ENCODE data around the gene FLT1.

Gene FLT1

GRCh38 chr13:28411831-28412353, 83.0 kb downstream of the FLT1 start (continued):
- no peak for TF ChIP-seq ZFP41 (tag by site-specific recombination; IDR thresholded peaks at IDR 0.05; ENCODE audit: borderline replicate concordance)
- TF ChIP-seq AEBP2 (tag by site-specific recombination; IDR thresholded peaks at IDR 0.05; ENCODE audit: borderline replicate concordance), result no peak
- TF ChIP-seq ZNF660 (tag by site-specific recombination; IDR thresholded peaks at IDR 0.05), result no peak
- TF ChIP-seq ZNF585B (tag by site-specific recombination; IDR thresholded peaks at IDR 0.05), result no peak
- TF ChIP-seq ZNF366 (tag by site-specific recombination; conservative IDR thresholded peaks at IDR 0.05), result peak; percentile 64
- TF ChIP-seq GLIS2 (tag by site-specific recombination; IDR thresholded peaks at IDR 0.05), result no peak
- TF ChIP-seq ZNF354C (tag by site-specific recombination; IDR thresholded peaks at IDR 0.05; ENCODE audit: borderline replicate concordance, low read depth), result no peak
- peak; percentile 42 for TF ChIP-seq PRDM6 (tag by site-specific recombination; IDR thresholded peaks at IDR 0.05)
- TF ChIP-seq ZSCAN16 (tag by site-specific recombination; IDR thresholded peaks at IDR 0.05), result no peak
- no peak for TF ChIP-seq SP7 (tag by site-specific recombination; IDR thresholded peaks at IDR 0.05)
- TF ChIP-seq ZNF18 (tag by site-specific recombination; IDR thresholded peaks at IDR 0.05), result 0 out of 2 replicates have a peak, but pooled peaks have one; percentile 20
- no peak for TF ChIP-seq KLF8 (tag by site-specific recombination; IDR thresholded peaks at IDR 0.05)
- no peak for TF ChIP-seq ZNF133 (tag by site-specific recombination; IDR thresholded peaks at IDR 0.05)
- peak; percentile 36; the same call in 1 of the 2 replicates for TF ChIP-seq ZSCAN30 (tag by site-specific recombination; IDR thresholded peaks at IDR 0.05)
- TF ChIP-seq ZNF549 (tag by site-specific recombination; IDR thresholded peaks at IDR 0.05), result no peak
- no peak for TF ChIP-seq ZNF621 (tag by site-specific recombination; IDR thresholded peaks at IDR 0.05)

GRCh38 chr13:28410096-28410495, 84.8 kb downstream of the FLT1 start:
- Histone ChIP-seq H3K9me3 (ENCODE audit: control insufficient read depth, insufficient read depth, low read depth, low read length) (no peaks in the 10 kb centered on the region), H3K27ac (ENCODE audit: extremely low read depth, low read depth, low read length) (no peak overlapping the region), H3K4me1 (ENCODE audit: control insufficient read depth, insufficient read depth, low read length) (no peaks in the 10 kb centered on the region), H3K36me3 (ENCODE audit: control insufficient read depth in 2 of 2, insufficient read depth in 1 of 2, low read length in 2 of 2) (peaks cover 0 to 9% of the 10 kb centered on the region in 2 experiments; a peak in 1 of 3 replicates), H3K4me3 (ENCODE audit: low read depth, low read length) (no peak overlapping the region)
- POLR2A ChIA-PET, result no interaction called here
- no peak for TF ChIP-seq REPIN1 (tag by site-specific recombination; IDR thresholded peaks at IDR 0.05; ENCODE audit: low read depth)
- TF ChIP-seq ZNF292 (tag by site-specific recombination; IDR thresholded peaks at IDR 0.05; ENCODE audit: borderline replicate concordance, low read depth), result no peak
- no peak for TF ChIP-seq ZNF600 (tag by site-specific recombination; IDR thresholded peaks at IDR 0.05)
- no peak for TF ChIP-seq ZNF18 (tag by site-specific recombination; IDR thresholded peaks at IDR 0.05)
- TF ChIP-seq SP7 (tag by site-specific recombination; IDR thresholded peaks at IDR 0.05), result no peak
- TF ChIP-seq ZNF785 (tag by site-specific recombination; IDR thresholded peaks at IDR 0.05), result no peak
- no peak for TF ChIP-seq ZFP41 (tag by site-specific recombination; IDR thresholded peaks at IDR 0.05; ENCODE audit: borderline replicate concordance)
- no peak for TF ChIP-seq ZNF596 (tag by site-specific recombination; IDR thresholded peaks at IDR 0.05)
- TF ChIP-seq ZBTB20 (tag by site-specific recombination; IDR thresholded peaks at IDR 0.05), result no peak
- TF ChIP-seq KLF17 (tag by site-specific recombination; IDR thresholded peaks at IDR 0.05), result no peak
- TF ChIP-seq ZSCAN23 (tag by site-specific recombination; IDR thresholded peaks at IDR 0.05), result no peak
- no peak for TF ChIP-seq ZNF2 (tag by site-specific recombination; IDR thresholded peaks at IDR 0.05)
- no peak for TF ChIP-seq BCL6B (tag by site-specific recombination; IDR thresholded peaks at IDR 0.05)
- CTCF ChIA-PET, result interaction anchor here (0.6 kb wide), 1 partner anchor 1825 kb away, joined by 4 read pairs; no protein-coding TSS in a partner anchor
